GM19372 (cell line): ENCODE results near the gene GID8.

Source experiments
- ATAC-seq: cut with Tn5 transposase; IDR thresholded peaks from one replicate; pipeline ENCODE4 v1.9.1; 2021; ENCODE audit warnings: mild to moderate bottlenecking, low read depth, moderate library complexity; ENCODE audit not compliant: unreplicated experiment

Gene GID8

DNA sequence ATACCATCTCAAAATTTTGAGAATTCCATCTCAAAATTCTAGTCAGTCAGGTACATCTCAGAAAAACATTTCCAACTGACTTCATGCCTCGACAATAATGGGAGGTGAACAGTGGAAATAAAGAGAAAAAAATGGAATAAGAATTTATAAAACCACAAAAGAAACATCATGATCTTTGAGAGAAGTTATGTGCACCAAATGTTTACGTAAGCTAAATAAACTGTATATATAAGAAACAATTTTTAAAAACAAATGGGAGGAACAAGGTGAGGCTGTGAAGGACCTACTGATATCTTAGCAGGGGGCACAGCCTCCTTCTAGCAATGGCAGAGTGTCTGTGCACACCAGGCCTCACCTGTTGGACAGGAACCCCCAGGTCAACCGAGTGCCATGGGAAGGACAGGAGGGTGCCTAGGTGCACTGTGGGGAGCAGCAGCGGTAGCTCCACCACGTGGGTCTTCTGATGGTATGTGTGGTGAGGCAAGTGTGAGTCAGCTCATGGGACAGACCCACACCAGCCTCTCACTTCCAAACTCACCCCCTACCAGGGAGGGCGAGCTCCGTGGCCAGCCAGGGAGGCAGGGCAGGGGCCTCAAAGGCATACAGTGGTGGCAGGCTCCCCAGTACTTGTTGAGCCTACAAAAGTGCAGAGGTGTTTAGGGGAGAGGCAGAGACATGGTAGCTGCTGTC is 34.9 kb upstream of the GID8 start:
- no peak for ATAC-seq

- ATAC-seq: no peak
Measured at GRCh38 chr20:62905536-62906117, 32.3 kb upstream of the GID8 start.

DNA sequence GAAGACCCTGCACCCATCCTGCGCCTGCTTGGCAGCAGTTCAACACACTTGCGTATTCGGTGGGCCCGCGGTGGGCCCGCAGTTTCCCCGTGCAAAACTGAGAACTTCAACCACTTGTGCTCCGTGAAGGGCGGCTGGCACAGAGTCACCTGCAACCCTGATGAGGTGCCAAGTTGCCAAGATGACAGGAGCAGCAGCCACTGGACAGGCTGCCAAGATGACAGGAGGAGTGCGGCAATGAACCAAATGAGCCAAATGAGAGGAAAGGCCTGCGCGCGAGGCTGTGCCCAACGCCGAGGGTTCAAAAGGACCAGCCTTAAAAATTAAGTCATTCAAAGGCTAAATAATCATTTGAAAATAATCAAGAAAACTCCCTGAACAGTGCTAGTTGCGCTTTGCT is 31.7 kb upstream of the GID8 start:
- ATAC-seq: no peak

- no peak for ATAC-seq
Measured at GRCh38 chr20:62906647-62907375, 31.1 kb upstream of the GID8 start.

DNA sequence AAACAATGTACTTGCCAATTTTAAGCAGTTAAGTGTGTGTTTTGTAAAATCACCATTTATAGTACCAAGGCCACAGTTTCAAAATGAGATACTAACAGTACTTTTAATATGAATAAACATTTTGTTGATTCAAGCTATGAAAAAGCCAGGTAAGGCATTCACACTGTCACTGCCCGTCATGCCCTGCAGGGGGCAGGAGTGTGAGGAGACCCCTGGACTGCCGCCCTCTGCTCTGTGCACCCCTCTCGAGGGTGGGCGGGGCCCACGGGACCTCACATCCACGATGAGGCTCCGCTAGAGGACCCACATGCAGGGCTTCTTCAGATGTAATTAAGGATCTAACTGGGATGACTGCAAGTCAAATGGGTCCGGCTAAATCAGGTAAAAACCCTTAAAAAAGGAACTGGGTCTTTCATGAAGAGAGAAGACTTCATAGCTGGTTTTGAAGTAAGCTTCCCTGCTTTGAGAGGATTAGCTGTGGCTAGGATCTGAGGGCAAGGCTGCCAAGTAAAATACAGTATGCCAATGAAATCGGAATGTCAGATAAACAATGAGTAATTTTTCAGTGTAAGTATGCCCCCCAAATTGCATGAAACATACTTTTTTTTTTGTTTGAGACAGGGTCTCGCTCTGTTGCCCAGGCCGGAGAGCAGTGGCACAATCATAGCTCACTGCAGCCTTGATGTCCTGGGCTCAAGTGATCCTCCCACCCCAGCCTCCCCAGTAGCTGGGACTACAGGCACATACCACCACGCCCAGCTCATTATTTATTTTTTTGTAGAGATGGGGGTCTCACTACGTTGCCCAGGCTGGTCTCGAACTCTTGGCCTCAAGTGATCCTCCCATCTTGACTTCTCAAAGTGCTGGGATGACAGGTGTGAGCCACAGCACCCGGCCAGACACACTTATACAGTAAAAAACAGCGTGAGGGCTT is 30.3 kb upstream of the GID8 start:
- no peak for ATAC-seq

- no peak for ATAC-seq
Measured at GRCh38 chr20:62908971-62909791, 28.8 kb upstream of the GID8 start.

DNA sequence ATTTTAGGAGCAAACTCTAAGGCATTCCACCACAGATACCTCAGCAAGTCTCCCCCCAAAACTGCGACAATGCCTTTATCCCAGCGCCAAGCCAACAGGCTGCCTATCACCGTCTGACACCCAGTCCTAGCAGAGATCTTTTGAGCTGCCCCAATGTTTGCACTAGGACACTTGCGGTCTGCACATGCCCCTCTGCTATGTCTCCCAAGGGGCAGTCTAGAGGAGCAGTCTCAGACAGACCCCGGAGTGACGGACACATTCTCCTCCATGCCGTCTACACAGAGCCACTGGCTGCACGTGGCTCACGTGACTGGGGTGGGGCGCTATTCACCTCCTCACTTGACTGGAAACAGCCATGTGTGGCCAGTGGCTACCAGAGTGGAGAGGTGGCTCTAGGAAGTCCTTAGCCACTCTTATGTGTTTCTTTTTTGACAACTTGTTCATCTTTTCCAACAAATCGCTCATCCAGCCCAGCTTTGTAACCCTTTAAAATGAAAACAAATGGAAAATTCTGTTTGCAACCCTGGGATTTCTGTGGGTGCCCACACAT is 27.7 kb upstream of the GID8 start:
- ATAC-seq: no peak

DNA sequence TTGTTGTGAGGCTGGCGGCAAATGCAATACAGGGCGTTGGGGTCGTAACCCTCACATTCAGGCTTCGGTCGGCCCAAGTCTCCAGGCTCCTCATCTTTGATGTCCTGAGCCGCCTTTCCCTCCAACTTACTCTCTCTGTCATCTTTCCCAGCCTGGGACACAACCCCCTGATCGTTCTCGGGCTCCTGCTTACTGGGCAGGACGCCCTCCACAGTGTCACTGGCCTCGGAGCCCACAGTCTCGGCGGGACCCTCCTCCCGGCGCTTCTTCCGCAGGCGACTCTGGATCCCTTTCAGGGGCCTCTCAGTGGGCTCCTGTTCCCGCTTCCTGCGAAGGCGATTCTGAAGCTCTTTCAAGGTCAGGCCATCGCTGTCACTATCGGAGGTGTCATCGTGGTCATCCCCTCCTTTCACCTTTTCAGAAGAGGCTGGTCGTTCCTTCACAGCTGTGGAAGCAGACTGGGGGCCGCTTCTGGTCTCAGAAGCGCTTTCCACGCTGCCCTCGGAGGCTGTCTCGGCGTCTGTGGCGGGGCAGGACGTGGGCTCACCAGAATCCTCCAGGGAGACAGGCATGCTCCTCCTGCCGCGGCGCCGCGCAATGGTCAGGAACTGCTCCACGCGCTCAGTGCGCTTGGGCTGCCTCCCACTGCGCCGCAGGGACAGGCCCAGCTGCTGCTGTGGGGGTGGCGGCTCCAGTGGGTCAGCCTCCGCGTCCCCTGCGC is 27.0 kb upstream of the GID8 start:
- ATAC-seq: no peak

- no peak for ATAC-seq
Measured at GRCh38 chr20:62911701-62912280, 26.2 kb upstream of the GID8 start.

- ATAC-seq: no peak
Measured at GRCh38 chr20:62913043-62913630, 24.8 kb upstream of the GID8 start.

DNA sequence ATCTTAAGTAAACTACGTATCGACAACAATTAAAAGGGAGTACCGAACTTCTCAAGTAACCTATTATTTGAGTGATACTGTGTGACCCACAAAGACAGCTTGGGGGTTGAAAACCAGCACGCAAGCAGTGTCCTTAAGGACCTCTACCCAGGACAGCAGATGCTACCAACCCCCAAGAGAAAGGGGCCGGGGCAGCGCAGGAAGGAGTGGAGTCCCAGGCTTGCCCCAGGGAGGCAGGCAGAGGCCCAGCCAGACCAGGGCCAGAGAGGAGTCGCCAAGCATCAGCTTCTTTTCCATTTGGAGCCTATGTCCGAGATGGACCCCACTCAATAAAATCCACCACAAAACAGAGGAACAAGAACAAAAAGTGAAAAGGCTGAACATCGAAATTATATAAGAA is 23.5 kb upstream of the GID8 start:
- no peak for ATAC-seq

- no peak for ATAC-seq
Measured at GRCh38 chr20:62914970-62915457, 22.9 kb upstream of the GID8 start.

DNA sequence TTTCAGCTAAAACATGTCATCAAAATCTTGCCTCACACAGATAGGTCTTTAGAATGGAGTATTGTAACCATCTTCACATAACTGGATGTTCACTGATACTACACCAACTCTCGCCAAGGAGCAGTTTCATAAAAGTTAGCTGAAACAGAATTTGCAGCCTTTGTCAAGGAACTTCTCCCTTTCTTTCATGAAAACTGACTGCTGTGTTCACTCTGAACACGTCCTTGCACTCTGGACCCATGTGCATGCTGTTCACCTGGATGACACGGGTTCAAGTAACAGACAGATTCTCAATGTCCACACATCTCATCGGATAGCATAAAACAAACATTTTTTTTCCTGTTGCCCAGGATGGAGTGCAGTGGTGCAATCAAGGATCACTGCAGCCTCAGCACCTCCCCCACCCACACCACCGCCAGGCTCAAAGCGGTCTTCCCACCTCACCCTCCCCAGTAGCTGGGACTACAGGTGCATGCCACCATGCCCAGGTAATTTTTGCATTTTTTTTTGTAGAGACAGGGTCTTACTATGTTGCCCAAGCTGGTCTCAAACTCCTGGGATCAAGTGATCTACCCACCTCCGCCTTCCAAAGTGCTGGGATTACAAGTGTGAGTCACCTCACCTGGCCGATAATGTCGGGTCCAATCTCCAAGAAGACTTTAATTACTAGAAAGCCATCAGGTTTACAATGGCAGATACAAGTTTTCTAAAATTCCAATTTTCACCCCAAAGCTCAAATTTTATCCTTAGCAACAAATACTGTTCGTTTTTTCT is 21.1 kb upstream of the GID8 start:
- no peak for ATAC-seq

DNA sequence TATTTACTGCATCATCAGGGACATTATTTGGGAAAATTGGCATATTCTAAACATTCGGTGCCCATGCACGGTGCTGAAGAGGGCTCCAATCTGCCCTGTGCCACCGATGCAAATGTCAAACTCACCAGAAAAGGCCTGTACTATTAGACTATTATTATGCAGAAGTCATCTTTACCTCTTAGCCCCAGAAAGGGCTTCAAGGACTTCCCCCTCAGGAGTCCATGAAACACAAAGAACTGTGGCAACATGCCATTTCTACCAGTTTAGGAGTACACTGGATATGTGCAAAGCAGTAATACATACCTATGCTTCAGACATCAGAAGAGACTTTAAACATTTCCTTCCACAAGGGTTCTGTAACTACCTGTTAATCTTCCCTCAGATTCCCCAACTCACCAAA is 20.2 kb upstream of the GID8 start:
- no peak for ATAC-seq

DNA sequence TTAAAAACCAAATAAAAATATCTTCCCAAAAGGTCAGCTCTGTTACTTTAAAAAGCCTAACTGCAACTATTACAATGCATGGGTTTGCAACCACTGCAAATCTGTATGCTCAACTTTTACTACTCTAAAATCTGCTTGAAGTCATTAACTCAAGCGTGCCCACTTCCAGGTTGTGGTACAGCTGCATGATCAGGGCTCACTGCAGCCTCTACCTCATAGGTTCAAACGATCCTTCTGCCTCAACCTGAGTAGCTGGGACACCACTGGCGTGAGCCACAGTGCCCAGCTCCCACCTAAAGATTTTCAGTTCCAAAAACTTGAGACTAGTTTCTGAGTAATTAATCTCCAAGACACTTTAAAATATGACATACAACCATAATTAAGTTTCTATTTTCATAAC is 19.8 kb upstream of the GID8 start:
- ATAC-seq: no peak

DNA sequence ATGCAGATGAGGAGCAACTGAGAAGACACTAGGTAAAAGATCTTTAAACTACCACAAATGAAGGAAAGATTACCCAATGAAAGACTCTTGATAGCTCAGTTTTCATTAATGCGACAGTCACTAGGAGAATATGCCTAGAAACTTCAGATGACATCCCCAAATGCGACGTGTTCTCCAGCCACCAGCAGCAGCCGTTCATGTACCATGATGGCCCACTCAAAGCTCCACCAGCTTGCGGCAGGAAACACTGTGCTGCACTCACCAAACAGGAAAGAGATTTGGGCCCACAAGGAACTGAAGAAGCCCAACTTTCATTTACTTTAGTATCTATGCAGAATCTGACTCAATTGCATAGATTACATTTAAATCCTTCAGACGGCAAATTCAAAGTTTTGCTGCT is 19.1 kb upstream of the GID8 start:
- ATAC-seq: no peak

GRCh38 chr20:62920039-62920645 is 17.8 kb upstream of the GID8 start:
- ATAC-seq: no peak
